K562 (cell line): ENCODE data around the gene ZNF485. TPM values are rescaled to one million over a fixed set of nuclear protein-coding genes. Genes with fewer than 3 reads are reported as not detected.

ENCODE experiments used
- CBX1 ChIP-seq: sonication (generic); IDR thresholded peaks from 2 replicates; pipeline ENCODE4 v1.6.1; 2016; ENCODE audit warnings: antibody characterized with exemption, low read depth, mild to moderate bottlenecking
- CBX3 ChIP-seq, 2 experiments: IDR thresholded peaks; 1 replicate in 1 of 2; 2 replicates in 1 of 2; pipeline ENCODE4 v1.6.1; 2012; ENCODE audit warnings: inconsistent platforms in 2 of 2, low read length in 2 of 2, borderline replicate concordance in 1 of 2, control low read depth in 1 of 2
- CBX5 ChIP-seq: IDR thresholded peaks from 2 replicates; pipeline ENCODE4 v1.6.1; 2014; ENCODE audit warnings: low read depth, borderline replicate concordance
- CHD1 ChIP-seq: fragments of 200-600 bp; sonication (generic); IDR thresholded peaks from one replicate; pipeline ENCODE4 v1.6.1; 2012; ENCODE audit warnings: mild to moderate bottlenecking, moderate library complexity, low read length, inconsistent platforms
- DACH1 ChIP-seq: fragments of 450-650 bp; IDR thresholded peaks from 2 replicates; pipeline ENCODE4 v1.6.1; 2018; ENCODE audit not compliant: partially characterized antibody
- GTF2A2 ChIP-seq: IDR thresholded peaks from 2 replicates; pipeline ENCODE4 v1.6.1; 2016; ENCODE audit warnings: mild to moderate bottlenecking, missing genetic modification characterization, missing compliant biosample characterization
- LEF1 ChIP-seq: fragments of 450-650 bp; IDR thresholded peaks from 2 replicates; pipeline ENCODE4 v1.6.1; 2016; ENCODE audit warnings: mild to moderate bottlenecking
- POLR3G ChIP-seq: IDR thresholded peaks from 2 replicates; pipeline ENCODE4 v1.6.1; 2011; ENCODE audit not compliant: insufficient read length, insufficient replicate concordance; ENCODE audit errors: extremely low read depth
- PTRF ChIP-seq: fragments of 450-650 bp; IDR thresholded peaks from 2 replicates; pipeline ENCODE4 v1.6.1; 2016; ENCODE audit warnings: mild to moderate bottlenecking, missing genetic modification characterization, missing compliant biosample characterization
- SOX6 ChIP-seq: fragments of 450-650 bp; IDR thresholded peaks from 2 replicates; pipeline ENCODE4 v1.6.1; 2014; ENCODE audit warnings: mild to moderate bottlenecking
- TRIM28 ChIP-seq: fragments of 450-650 bp; IDR thresholded peaks from 2 replicates; pipeline ENCODE4 v1.6.1; 2017
- XRCC4 ChIP-seq: IDR thresholded peaks from one replicate; pipeline ENCODE4 v1.6.1; 2011; ENCODE audit not compliant: insufficient read depth, insufficient read length; ENCODE audit errors: extremely low read depth
- ZNF23 ChIP-seq: fragments of 250-450 bp; sonication (Bioruptor Pico); IDR thresholded peaks from 2 replicates; pipeline ENCODE4 v1.4.0; 2020; ENCODE audit warnings: mild to moderate bottlenecking
- ZNF57 ChIP-seq: fragments of 450-650 bp; formaldehyde crosslinking; IDR thresholded peaks from 2 replicates; pipeline ENCODE4 v1.4.0; 2020; ENCODE audit warnings: mild to moderate bottlenecking, moderate library complexity
- polyA plus RNA-seq, 8 experiments: library from polyadenylated mRNA; depleted of rRNA in 4 of 8; stranded (reverse) in 5 of 8; unstranded in 3 of 8; fragments of >200 nt; fragmentation: Nextera tagmentation in 2 of 8; fragmentation: Illumina TruSeq in 1 of 8; extraction: Ambion mirVana in 2 of 8; extraction: Trizol in 1 of 8; gene quantifications; 2 replicates each; pipeline versions ENCODE4 v1.2.1 to v1.2.3, GENCODE V29; 2011 to 2014; ENCODE audit warnings: inconsistent platforms in 1 of 8, missing spikeins in 1 of 8
- total RNA-seq, 7 experiments: library from RNA; depleted of rRNA in 6 of 7; stranded (reverse); fragments of >200 nt in 6 of 7; fragmentation: Illumina TruSeq in 2 of 7; extraction: Trizol in 2 of 7; gene quantifications; 2 replicates each; pipeline versions ENCODE4 v1.2.1 to v1.2.3, GENCODE V29; 2011 to 2021; ENCODE audit warnings: low replicate concordance in 1 of 7
- TF ChIP-seq, protein P1 (sequence below): fragments of 450-650 bp; IDR thresholded peaks from 2 replicates; pipeline ENCODE4 v1.6.1; 2018; ENCODE audit warnings: mild to moderate bottlenecking, low read depth; ENCODE audit not compliant: partially characterized antibody
- TF ChIP-seq, protein P2 (sequence below): fragments of 250-450 bp; sonication (Bioruptor Pico); IDR thresholded peaks from 2 replicates; pipeline ENCODE4 v1.6.1; 2021; ENCODE audit warnings: mild to moderate bottlenecking
- TF ChIP-seq, protein P3 (sequence below): IDR thresholded peaks from 2 replicates; pipeline ENCODE4 v1.6.1; 2011; ENCODE audit not compliant: insufficient read length; ENCODE audit errors: extremely low read depth
- TF ChIP-seq, protein P4 (sequence below), 2 experiments: fragments of 250-450 bp in 1 of 2; fragments of 450-650 bp in 1 of 2; sonication (Bioruptor Pico) in 1 of 2; IDR thresholded peaks; 2 replicates each; pipeline versions ENCODE4 v1.6.1 to v1.8.0; 2016 to 2021; ENCODE audit warnings: mild to moderate bottlenecking in 2 of 2, moderate library complexity in 2 of 2, missing compliant biosample characterization in 1 of 2, missing genetic modification characterization in 1 of 2
- TF ChIP-seq, protein P5 (sequence below): sonication (generic); formaldehyde crosslinking; IDR thresholded peaks from 2 replicates; pipeline ENCODE4 v1.4.0; 2020; ENCODE audit warnings: mild to moderate bottlenecking, missing genetic modification reagents

Gene ZNF485
- total and polyA plus RNA-seq, 9 of the 15 experiments (the other 6 are each of a cell fraction or from before 2014, with no cell fraction given), result 8.0 to 18.7 (median 11.9) TPM

DNA sequence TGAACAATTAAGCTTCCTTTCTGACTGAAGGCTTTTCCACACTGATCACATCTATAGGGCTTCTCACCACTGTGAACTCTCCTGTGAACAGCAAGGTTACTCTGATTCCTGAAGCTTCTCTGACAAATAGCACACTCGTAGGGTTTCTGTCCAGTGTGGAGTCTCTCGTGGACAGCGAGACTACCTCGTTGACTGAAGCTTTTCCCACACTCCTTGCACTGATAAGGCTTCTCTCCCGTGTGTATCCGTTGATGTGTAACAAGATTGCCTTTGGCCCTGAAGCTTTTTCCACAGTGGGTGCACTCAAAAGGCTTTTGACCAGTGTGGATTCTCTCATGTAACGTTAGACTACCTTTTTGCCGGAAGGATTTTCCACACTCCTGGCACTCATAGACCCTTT, 38.0 kb downstream of the ZNF485 start (continued):
- TF ChIP-seq, protein P1, sequence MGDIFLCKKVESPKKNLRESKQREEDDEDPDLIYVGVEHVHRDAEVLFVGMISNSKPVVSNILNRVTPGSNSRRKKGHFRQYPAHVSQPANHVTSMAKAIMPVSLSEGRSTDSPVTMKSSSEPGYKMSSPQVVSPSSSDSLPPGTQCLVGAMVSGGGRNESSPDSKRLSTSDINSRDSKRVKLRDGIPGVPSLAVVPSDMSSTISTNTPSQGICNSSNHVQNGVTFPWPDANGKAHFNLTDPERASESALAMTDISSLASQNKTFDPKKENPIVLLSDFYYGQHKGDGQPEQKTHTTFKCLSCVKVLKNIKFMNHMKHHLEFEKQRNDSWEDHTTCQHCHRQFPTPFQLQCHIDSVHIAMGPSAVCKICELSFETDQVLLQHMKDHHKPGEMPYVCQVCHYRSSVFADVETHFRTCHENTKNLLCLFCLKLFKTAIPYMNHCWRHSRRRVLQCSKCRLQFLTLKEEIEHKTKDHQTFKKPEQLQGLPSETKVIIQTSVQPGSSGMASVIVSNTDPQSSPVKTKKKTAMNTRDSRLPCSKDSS, result peak; percentile 44
- TF ChIP-seq POLR3G (no peak), GTF2A2 (tag) (no peak), DACH1 (no peak), PTRF (tag) (no peak), CBX5 (peak; percentile 86), CBX3 (IDR thresholded peaks at IDR 0.05; ENCODE audit: borderline replicate concordance in 1 of 2, low read length in 2 of 2) (peak in 1 of 2 experiments; percentile 91; a peak in 1 of 3 replicates), XRCC4 (no peak), CHD1 (no peak), ZNF57 (CRISPR knock-in tag) (no peak), CBX1 (peak; percentile 80; the same call in 1 of the 2 replicates), TRIM28 (peak; percentile 94), SOX6 (0 out of 2 replicates have a peak, but pooled peaks have one; percentile 20), LEF1 (no peak), ZNF23 (CRISPR knock-in tag) (no peak)
- TF ChIP-seq, protein P2, sequence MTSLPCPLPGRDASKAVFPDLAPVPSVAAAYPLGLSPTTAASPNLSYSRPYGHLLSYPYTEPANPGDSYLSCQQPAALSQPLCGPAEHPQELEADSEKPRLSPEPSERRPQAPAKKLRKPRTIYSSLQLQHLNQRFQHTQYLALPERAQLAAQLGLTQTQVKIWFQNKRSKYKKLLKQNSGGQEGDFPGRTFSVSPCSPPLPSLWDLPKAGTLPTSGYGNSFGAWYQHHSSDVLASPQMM (CRISPR knock-in tag), result no peak
- TF ChIP-seq, protein P3, sequence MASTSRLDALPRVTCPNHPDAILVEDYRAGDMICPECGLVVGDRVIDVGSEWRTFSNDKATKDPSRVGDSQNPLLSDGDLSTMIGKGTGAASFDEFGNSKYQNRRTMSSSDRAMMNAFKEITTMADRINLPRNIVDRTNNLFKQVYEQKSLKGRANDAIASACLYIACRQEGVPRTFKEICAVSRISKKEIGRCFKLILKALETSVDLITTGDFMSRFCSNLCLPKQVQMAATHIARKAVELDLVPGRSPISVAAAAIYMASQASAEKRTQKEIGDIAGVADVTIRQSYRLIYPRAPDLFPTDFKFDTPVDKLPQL, result no peak
- TF ChIP-seq, protein P4, sequence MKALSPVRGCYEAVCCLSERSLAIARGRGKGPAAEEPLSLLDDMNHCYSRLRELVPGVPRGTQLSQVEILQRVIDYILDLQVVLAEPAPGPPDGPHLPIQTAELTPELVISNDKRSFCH (CRISPR knock-in tag; IDR thresholded peaks at IDR 0.05), result no peak
- TF ChIP-seq, protein P4 (tag; IDR thresholded peaks at IDR 0.05), result no peak
- TF ChIP-seq, protein P5, sequence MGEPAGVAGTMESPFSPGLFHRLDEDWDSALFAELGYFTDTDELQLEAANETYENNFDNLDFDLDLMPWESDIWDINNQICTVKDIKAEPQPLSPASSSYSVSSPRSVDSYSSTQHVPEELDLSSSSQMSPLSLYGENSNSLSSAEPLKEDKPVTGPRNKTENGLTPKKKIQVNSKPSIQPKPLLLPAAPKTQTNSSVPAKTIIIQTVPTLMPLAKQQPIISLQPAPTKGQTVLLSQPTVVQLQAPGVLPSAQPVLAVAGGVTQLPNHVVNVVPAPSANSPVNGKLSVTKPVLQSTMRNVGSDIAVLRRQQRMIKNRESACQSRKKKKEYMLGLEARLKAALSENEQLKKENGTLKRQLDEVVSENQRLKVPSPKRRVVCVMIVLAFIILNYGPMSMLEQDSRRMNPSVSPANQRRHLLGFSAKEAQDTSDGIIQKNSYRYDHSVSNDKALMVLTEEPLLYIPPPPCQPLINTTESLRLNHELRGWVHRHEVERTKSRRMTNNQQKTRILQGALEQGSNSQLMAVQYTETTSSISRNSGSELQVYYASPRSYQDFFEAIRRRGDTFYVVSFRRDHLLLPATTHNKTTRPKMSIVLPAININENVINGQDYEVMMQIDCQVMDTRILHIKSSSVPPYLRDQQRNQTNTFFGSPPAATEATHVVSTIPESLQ (CRISPR knock-in tag), result no peak
